GM12872 (cell line): ENCODE measurements around the gene SPNS2.

Experiments
- CTCF ChIP-seq: IDR thresholded peaks from 3 replicates; pipeline ENCODE4 v1.5.1; 2011; ENCODE audit warnings: low read depth, mild to moderate bottlenecking, low read length, moderate library complexity; ENCODE audit not compliant: insufficient read depth

The SPNS2 gene

GRCh38 chr17:4539025-4539424 lies 40.3 kb downstream of the SPNS2 start:
- no peak for TF ChIP-seq CTCF

GRCh38 chr17:4539576-4540223 lies 41.0 kb downstream of the SPNS2 start:
- no peak for TF ChIP-seq CTCF

- peak; percentile 45 for TF ChIP-seq CTCF
Observed at GRCh38 chr17:4540224-4540651, 41.6 kb downstream of the SPNS2 start.

GRCh38 chr17:4540687-4541327 lies 42.1 kb downstream of the SPNS2 start:
- no peak for TF ChIP-seq CTCF

GRCh38 chr17:4541328-4542002 lies 42.8 kb downstream of the SPNS2 start:
- 0 out of 3 replicates have a peak, but pooled peaks have one; percentile 5 for TF ChIP-seq CTCF

GRCh38 chr17:4542003-4542725 lies 43.5 kb downstream of the SPNS2 start:
- no peak for TF ChIP-seq CTCF

- no peak for TF ChIP-seq CTCF
Observed at GRCh38 chr17:4542726-4543191, 44.1 kb downstream of the SPNS2 start.
